Measurements from ENCODE around the gene RFPL3. TPM values are rescaled to one million over a fixed set of nuclear protein-coding genes. Genes with fewer than 3 reads are reported as not detected.

The RFPL3 gene
- total and polyA plus RNA-seq, 2 of the 13 experiments (the other 11 are each of a cell fraction or from before 2014, with no cell fraction given), result not detected

Small RNAs within 50 kb of the gene (small RNA-seq; reads per million reads assigned to genes)
- gene AL021937.2 (ENCODE audit: insufficient read depth in 2 of 3, insufficient read length in 3 of 3, low read depth in 2 of 3, low replicate concordance in 1 of 3), result 0 reads per million in 3 experiments
- gene IGLVIVOR22-2 (ENCODE audit: insufficient read depth in 2 of 3, insufficient read length in 3 of 3, low read depth in 2 of 3, low replicate concordance in 1 of 3), result 0 reads per million in 3 experiments
- 0 reads per million in 3 experiments for gene RF02171 (ENCODE audit: insufficient read depth in 2 of 3, insufficient read length in 3 of 3, low read depth in 2 of 3, low replicate concordance in 1 of 3)
- gene RF02172 (ENCODE audit: insufficient read depth in 2 of 3, insufficient read length in 3 of 3, low read depth in 2 of 3, low replicate concordance in 1 of 3), result 0 reads per million in 3 experiments

Other genes starting within 250 kb of the RFPL3 start
- gene C22orf42, start 198.6 kb upstream of the RFPL3 start, total RNA-seq (2016; rRNA removed; fragmentation: Illumina TruSeq; extraction: Trizol), result not detected in 2 replicates
- gene C22orf42, start 198.6 kb upstream of the RFPL3 start, polyA plus RNA-seq (2011; rRNA removed), result not detected in 2 replicates
- not detected in 2 replicates for gene RFPL2, start 152.8 kb upstream of the RFPL3 start, total RNA-seq (2016; rRNA removed; fragmentation: Illumina TruSeq; extraction: Trizol)
- gene RFPL2, start 152.8 kb upstream of the RFPL3 start, polyA plus RNA-seq (2011; rRNA removed), result not detected in 2 replicates
- not detected in 2 replicates for gene SLC5A4, start 102.5 kb upstream of the RFPL3 start, total RNA-seq (2016; rRNA removed; fragmentation: Illumina TruSeq; extraction: Trizol)
- gene SLC5A4, start 102.5 kb upstream of the RFPL3 start, polyA plus RNA-seq (2011; rRNA removed), result not detected in 2 replicates
- gene RTCB, start 54.4 kb downstream of the RFPL3 start, total RNA-seq (2016; rRNA removed; fragmentation: Illumina TruSeq; extraction: Trizol), result 167 and 227 TPM in 2 replicates
- gene RTCB, start 54.4 kb downstream of the RFPL3 start, polyA plus RNA-seq (2011; rRNA removed), result 91.3 and 108 TPM in 2 replicates
- not detected in 2 replicates for gene BPIFC, start 106.6 kb downstream of the RFPL3 start, total RNA-seq (2016; rRNA removed; fragmentation: Illumina TruSeq; extraction: Trizol)
- gene BPIFC, start 106.6 kb downstream of the RFPL3 start, polyA plus RNA-seq (2011; rRNA removed), result not detected in 2 replicates
- 105 and 118 TPM in 2 replicates for gene FBXO7, start 116.9 kb downstream of the RFPL3 start, total RNA-seq (2016; rRNA removed; fragmentation: Illumina TruSeq; extraction: Trizol)
- 157 and 172 TPM in 2 replicates for gene FBXO7, start 116.9 kb downstream of the RFPL3 start, polyA plus RNA-seq (2011; rRNA removed)

Measured in HepG2 (cell line).